Activated CD8-positive, alpha-beta T cell treated with anti-CD3 and anti-CD28 coated beads for 36 hours (primary cell): ENCODE measurements around the gene GABRR3. TPM values are rescaled to one million over a fixed set of nuclear protein-coding genes. Genes with fewer than 3 reads are reported as not detected.

ENCODE experiments used
- ATAC-seq: fragments of 200-7000 bp; cut with Tn5 transposase; one replicate; pipeline ENCODE4 v1.10.0; 2021; ENCODE audit warnings: mild to moderate bottlenecking, moderate library complexity
- CTCF ChIA-PET: fragments of 350-600 bp; sonication (Branson Sonifier 250); formaldehyde crosslinking; loops from one replicate; lab custom pipeline; 2021; ENCODE audit warnings: antibody characterized with exemption; lab: Charles Lee
- POLR2A ChIA-PET: fragments of 350-600 bp; sonication (Branson Sonifier 250); formaldehyde crosslinking; loops from one replicate; lab custom pipeline; 2021; ENCODE audit warnings: antibody characterized with exemption; lab: Charles Lee
- DNase-seq: peaks from one replicate; pipeline ENCODE4 v3.0.0-alpha.2; 2020
- H3K27ac Mint-ChIP-seq: one replicate; pipeline ENCODE4 v1.8.0; 2021; ENCODE audit warnings: mild to moderate bottlenecking, mixed read lengths
- H3K27me3 Mint-ChIP-seq: one replicate; pipeline ENCODE4 v1.8.0; 2021; ENCODE audit warnings: mixed read lengths
- H3K36me3 Mint-ChIP-seq: one replicate; pipeline ENCODE4 v1.8.0; 2021; ENCODE audit warnings: low read depth, mixed read lengths
- H3K4me1 Mint-ChIP-seq: one replicate; pipeline ENCODE4 v1.8.0; 2021; ENCODE audit warnings: low read depth, mixed read lengths
- H3K4me3 Mint-ChIP-seq: one replicate; pipeline ENCODE4 v1.8.0; 2021; ENCODE audit warnings: mild to moderate bottlenecking, moderate library complexity, mixed read lengths
- H3K9me3 Mint-ChIP-seq: one replicate; pipeline ENCODE4 v1.8.0; 2021; ENCODE audit warnings: mixed read lengths
- CTCF ChIP-seq: fragments of 200-600 bp; IDR thresholded peaks from one replicate; pipeline ENCODE4 v1.8.0; 2022; ENCODE audit warnings: antibody characterized with exemption, mild to moderate bottlenecking
- intact Hi-C: fragments of 100-400 bp; cut with micrococcal nuclease; formaldehyde crosslinking; loops from one replicate; pipeline ENCODE4 v1.10.0; 2022
- total RNA-seq, 2 experiments: library from RNA; stranded (reverse); gene quantifications; one replicate each; pipeline ENCODE4 v1.2.3, GENCODE V29; 2021

The GABRR3 gene
- total RNA-seq, 2 experiments from 2014 or later = not detected

GRCh38 chr3:97942801-97943546 lies 92.1 kb downstream of the GABRR3 start:
- no peaks in the 10 kb centered on the region for H3K9me3 Mint-ChIP-seq
- H3K36me3 Mint-ChIP-seq = peaks cover 29% of the 10 kb centered on the region
- POLR2A ChIA-PET = interaction anchor here (1.0 to 1.7 kb wide), 2 partner anchors 9 to 120 kb away, joined by 4 read pairs; no protein-coding TSS in a partner anchor
- ATAC-seq (peak; percentile 42), DNase-seq (no peak)
- CTCF ChIA-PET = interaction anchor here (0.9 to 2.3 kb wide), 4 partner anchors 70 to 130 kb away, joined by 3 to 10 read pairs (median 4); no protein-coding TSS in a partner anchor
- TF ChIP-seq CTCF = no peak
- peak overlapping the region; percentile 46 for H3K27ac Mint-ChIP-seq
- intact Hi-C loops = no loop called here
- no peaks in the 10 kb centered on the region for H3K27me3 Mint-ChIP-seq
- no peak overlapping the region for H3K4me3 Mint-ChIP-seq
- peaks cover 6% of the 10 kb centered on the region for H3K4me1 Mint-ChIP-seq

GRCh38 chr3:97940034-97940433 lies 95.1 kb downstream of the GABRR3 start:
- no peak overlapping the region for H3K4me3 Mint-ChIP-seq
- ATAC-seq (no peak), DNase-seq (no peak)
- CTCF ChIA-PET = interaction anchor here (0.9 to 1.7 kb wide), 3 partner anchors 11 to 152 kb away, joined by 4 to 5 read pairs (median 4); no protein-coding TSS in a partner anchor
- no peak for TF ChIP-seq CTCF
- H3K27me3 Mint-ChIP-seq = no peaks in the 10 kb centered on the region
- H3K4me1 Mint-ChIP-seq = peaks cover 14% of the 10 kb centered on the region
- POLR2A ChIA-PET = no interaction called here
- no peaks in the 10 kb centered on the region for H3K9me3 Mint-ChIP-seq
- intact Hi-C loops = no loop called here
- H3K36me3 Mint-ChIP-seq = peaks cover 25% of the 10 kb centered on the region
- no peak overlapping the region for H3K27ac Mint-ChIP-seq

GRCh38 chr3:97939401-97939800 lies 95.7 kb downstream of the GABRR3 start:
- peaks cover 23% of the 10 kb centered on the region for H3K36me3 Mint-ChIP-seq
- H3K27ac Mint-ChIP-seq = no peak overlapping the region
- H3K4me1 Mint-ChIP-seq = peaks cover 17% of the 10 kb centered on the region
- H3K9me3 Mint-ChIP-seq = no peaks in the 10 kb centered on the region
- POLR2A ChIA-PET = no interaction called here
- no peak for TF ChIP-seq CTCF
- no peak overlapping the region for H3K4me3 Mint-ChIP-seq
- CTCF ChIA-PET = interaction anchor here (0.7 to 1.7 kb wide), 3 partner anchors 26 to 83 kb away, joined by 3 to 4 read pairs (median 3); no protein-coding TSS in a partner anchor
- no peaks in the 10 kb centered on the region for H3K27me3 Mint-ChIP-seq
- intact Hi-C loops = no loop called here
- DNase-seq = no peak
- ATAC-seq = no peak

GRCh38 chr3:97938444-97938843 lies 96.7 kb downstream of the GABRR3 start:
- intact Hi-C loops = no loop called here
- no peak for DNase-seq
- peaks cover 15% of the 10 kb centered on the region for H3K36me3 Mint-ChIP-seq
- TF ChIP-seq CTCF = no peak
- no peak overlapping the region for H3K4me3 Mint-ChIP-seq
- no peak overlapping the region for H3K27ac Mint-ChIP-seq
- POLR2A ChIA-PET = interaction anchor here (1.4 kb wide), 1 partner anchor 31 kb away, joined by 4 read pairs; no protein-coding TSS in a partner anchor
- no peaks in the 10 kb centered on the region for H3K27me3 Mint-ChIP-seq
- peaks cover 17% of the 10 kb centered on the region for H3K4me1 Mint-ChIP-seq
- ATAC-seq = peak; percentile 20
- no peaks in the 10 kb centered on the region for H3K9me3 Mint-ChIP-seq
- CTCF ChIA-PET = interaction anchor here (1.4 kb wide), 1 partner anchor 33 kb away, joined by 3 read pairs; no protein-coding TSS in a partner anchor

GRCh38 chr3:97937205-97937604 lies 97.9 kb downstream of the GABRR3 start:
- no peaks in the 10 kb centered on the region for H3K9me3 Mint-ChIP-seq
- DNase-seq = no peak
- TF ChIP-seq CTCF = no peak
- no peaks in the 10 kb centered on the region for H3K27me3 Mint-ChIP-seq
- intact Hi-C loops = no loop called here
- POLR2A ChIA-PET = interaction anchor here (1.4 kb wide), 1 partner anchor 32 kb away, joined by 4 read pairs; no protein-coding TSS in a partner anchor
- no peak overlapping the region for H3K27ac Mint-ChIP-seq
- H3K4me1 Mint-ChIP-seq = peaks cover 13% of the 10 kb centered on the region
- no peak for ATAC-seq
- CTCF ChIA-PET = interaction anchor here (1.4 kb wide), 1 partner anchor 13 kb away, joined by 3 read pairs; no protein-coding TSS in a partner anchor
- peaks cover 10% of the 10 kb centered on the region for H3K36me3 Mint-ChIP-seq
- no peak overlapping the region for H3K4me3 Mint-ChIP-seq
